Memory B cell (primary cell): ENCODE data around the gene SIX3.

Experiments
- ATAC-seq: fragments of 150-1000 bp; cut with Tn5 transposase; 2 replicates; pipeline ENCODE4 v1.10.0; 2021; ENCODE audit warnings: low read depth, mild to moderate bottlenecking, moderate library complexity
- DNase-seq, 2 donors: peaks; one replicate each; pipeline ENCODE4 v3.0.0; 2022; ENCODE audit warnings: low spot score in 2 of 2
- H3K27ac Mint-ChIP-seq: one replicate; pipeline ENCODE4 v1.8.0; 2022; ENCODE audit warnings: mild to moderate bottlenecking, moderate library complexity, mixed read lengths
- H3K27me3 Mint-ChIP-seq: one replicate; pipeline ENCODE4 v1.8.0; 2022; ENCODE audit warnings: mixed read lengths
- H3K36me3 Mint-ChIP-seq: one replicate; pipeline ENCODE4 v1.8.0; 2022; ENCODE audit warnings: mild to moderate bottlenecking, mixed read lengths
- H3K4me1 Mint-ChIP-seq: one replicate; pipeline ENCODE4 v1.8.0; 2022; ENCODE audit warnings: mixed read lengths
- H3K4me3 Mint-ChIP-seq: one replicate; pipeline ENCODE4 v1.8.0; 2022; ENCODE audit warnings: mild to moderate bottlenecking, moderate library complexity, mixed read lengths
- H3K9me3 Mint-ChIP-seq: one replicate; pipeline ENCODE4 v1.8.0; 2022; ENCODE audit warnings: mixed read lengths

The SIX3 gene

DNA sequence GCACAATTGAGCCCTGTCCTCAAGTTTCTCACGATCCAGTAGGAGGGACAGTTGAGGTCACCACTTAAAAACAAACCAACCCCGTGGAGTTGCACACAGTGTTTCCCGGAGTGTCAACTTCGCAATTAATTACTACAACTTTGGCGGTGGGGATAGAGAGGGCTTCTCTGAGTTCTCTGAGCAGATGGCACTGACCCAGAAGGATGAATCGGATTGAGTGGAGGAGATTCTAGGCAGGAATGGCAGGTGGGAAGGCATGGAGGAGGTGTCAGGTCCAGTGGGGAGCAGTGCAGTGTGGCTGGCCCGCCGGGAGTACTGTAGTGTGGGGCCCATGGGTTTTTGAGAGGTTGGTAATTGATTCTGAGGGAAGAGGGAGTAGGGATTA is 12.0 kb downstream of the SIX3 start:
- H3K27ac Mint-ChIP-seq: no peak overlapping the region
- H3K9me3 Mint-ChIP-seq: no peaks in the 10 kb centered on the region
- peaks cover 23% of the 10 kb centered on the region for H3K4me1 Mint-ChIP-seq
- DNase-seq: no peak
- H3K36me3 Mint-ChIP-seq: no peaks in the 10 kb centered on the region
- no peak for ATAC-seq
- H3K27me3 Mint-ChIP-seq: peaks cover 40% of the 10 kb centered on the region
- no peak overlapping the region for H3K4me3 Mint-ChIP-seq

DNA sequence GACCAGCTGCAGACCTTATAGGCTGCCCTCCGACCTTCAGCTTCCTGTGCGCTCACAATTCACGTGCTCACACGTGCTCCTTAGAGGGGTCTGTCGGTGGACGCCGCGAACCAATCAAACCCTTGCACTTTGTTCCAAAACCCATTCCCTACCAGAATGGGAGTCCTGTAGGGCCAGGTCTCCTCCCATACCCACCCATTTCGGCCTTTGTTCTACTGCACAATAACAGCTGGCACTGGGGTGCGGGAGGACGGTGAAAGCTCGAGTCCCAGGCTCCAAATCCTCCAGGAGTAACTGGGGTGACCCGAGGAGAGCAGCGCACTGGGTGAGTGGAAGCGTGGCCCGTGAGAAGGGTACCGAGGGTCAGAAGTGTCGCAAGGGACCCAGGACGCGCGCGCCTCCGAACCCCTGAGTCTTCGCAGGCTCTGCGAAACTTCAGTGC is 13.0 kb downstream of the SIX3 start:
- DNase-seq (no peak), ATAC-seq (no peak)
- Mint-ChIP-seq H3K4me3 (no peak overlapping the region), H3K27ac (no peak overlapping the region), H3K27me3 (peaks cover 35% of the 10 kb centered on the region), H3K36me3 (no peaks in the 10 kb centered on the region), H3K9me3 (no peaks in the 10 kb centered on the region), H3K4me1 (peaks cover 20% of the 10 kb centered on the region)

DNA sequence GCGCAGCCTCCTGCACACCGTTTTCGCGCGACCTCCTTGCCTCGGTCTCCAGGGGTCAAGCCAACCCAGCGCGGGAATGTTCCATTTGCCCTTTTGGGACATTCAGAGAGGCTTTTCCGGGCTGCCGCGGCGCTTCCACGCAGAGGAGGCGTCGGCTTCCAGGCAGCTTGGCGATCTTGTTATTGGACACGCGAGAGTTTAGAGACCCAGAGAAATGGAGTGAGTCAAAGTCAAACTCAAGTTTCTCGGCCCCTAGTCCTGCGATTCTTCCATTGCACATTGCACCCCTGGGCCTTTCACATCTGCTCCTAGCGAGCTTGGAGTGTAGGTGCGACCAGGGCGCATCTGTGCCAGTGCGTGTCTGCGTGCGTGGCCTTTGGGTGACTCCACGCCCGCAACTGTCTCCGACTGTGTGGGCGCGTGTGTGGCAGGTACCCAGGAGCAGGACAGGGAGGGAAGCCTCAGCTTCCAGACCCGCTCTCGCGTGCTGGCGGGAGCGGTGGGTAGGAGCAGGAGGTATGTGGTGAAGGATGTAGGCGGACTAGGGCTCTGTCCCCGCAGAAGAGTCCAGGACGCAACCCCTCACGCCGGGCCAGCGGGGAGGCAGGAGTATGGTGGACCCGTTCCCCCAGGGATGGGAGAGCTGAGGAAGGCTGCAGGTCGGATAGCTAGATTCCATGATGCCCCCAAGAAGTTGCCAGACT is 13.5 kb downstream of the SIX3 start:
- no peak overlapping the region for H3K27ac Mint-ChIP-seq
- no peaks in the 10 kb centered on the region for H3K36me3 Mint-ChIP-seq
- DNase-seq: no peak
- H3K4me3 Mint-ChIP-seq: peak overlapping the region; percentile 63
- no peaks in the 10 kb centered on the region for H3K9me3 Mint-ChIP-seq
- peaks cover 34% of the 10 kb centered on the region for H3K27me3 Mint-ChIP-seq
- peaks cover 19% of the 10 kb centered on the region for H3K4me1 Mint-ChIP-seq
- no peak for ATAC-seq

DNA sequence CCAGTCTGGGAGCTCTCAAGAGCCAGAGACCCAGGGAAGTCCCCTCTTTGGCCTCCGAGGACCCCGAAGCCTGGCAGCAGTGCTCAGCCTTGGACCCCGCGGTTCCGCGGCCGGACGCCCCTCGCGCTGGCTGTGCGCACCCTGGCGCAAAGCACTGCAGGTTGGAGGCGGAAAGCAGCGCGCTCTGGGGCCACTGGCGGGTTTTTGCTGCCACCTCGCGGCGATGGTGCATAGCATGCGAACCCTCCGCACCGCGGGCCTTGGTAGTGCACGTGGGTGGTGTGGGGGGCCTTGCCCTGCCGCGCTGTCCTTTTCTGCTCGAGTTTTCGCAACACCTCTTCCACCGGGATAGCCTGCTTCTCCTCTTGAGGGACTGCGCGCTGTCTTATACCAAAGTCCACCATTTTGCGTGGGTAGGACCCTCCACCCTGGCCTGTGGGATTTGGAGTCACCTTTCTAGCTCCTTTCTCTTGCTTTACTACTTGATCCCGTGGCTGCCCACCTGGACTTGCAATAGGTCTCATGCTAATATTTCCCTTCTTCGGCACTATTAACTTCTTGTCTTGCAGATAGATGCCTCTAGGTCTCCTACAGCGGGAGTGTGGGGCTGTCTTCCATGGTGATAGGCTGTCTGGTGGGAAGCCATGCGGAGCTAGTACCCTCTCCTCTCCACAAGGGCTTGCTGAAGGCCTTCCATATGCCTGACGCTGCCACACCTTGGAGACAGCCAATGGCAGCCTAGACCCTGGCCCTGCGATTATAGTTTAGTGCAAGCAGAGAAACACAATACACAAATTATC is 14.3 kb downstream of the SIX3 start:
- Mint-ChIP-seq H3K27me3 (peaks cover 26% of the 10 kb centered on the region), H3K9me3 (no peaks in the 10 kb centered on the region), H3K36me3 (no peaks in the 10 kb centered on the region), H3K27ac (no peak overlapping the region), H3K4me3 (peak overlapping the region; percentile 24), H3K4me1 (peaks cover 16% of the 10 kb centered on the region)
- DNase-seq (peak; percentile 82 to 93), ATAC-seq (peak; percentile 85)

DNA sequence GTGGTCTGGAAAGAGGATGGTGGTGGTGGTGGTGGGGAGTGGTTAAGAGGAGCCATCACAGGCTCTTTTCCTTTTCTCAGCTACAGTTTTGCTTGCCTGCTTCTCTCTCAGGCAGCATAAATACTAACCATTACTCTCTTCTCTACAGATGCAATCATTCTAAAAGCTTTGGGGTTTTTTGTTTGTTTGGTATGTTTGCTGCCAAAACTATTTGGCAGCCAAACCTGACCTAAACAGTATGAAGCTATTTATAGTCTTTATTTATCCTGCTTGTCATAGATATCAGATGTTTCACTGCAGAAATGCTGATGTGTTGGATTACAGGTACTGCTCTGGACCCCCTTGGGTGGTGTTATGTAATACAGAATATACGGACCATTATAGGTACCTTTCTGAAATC is 15.3 kb downstream of the SIX3 start:
- H3K27me3 Mint-ChIP-seq: peaks cover 18% of the 10 kb centered on the region

DNA sequence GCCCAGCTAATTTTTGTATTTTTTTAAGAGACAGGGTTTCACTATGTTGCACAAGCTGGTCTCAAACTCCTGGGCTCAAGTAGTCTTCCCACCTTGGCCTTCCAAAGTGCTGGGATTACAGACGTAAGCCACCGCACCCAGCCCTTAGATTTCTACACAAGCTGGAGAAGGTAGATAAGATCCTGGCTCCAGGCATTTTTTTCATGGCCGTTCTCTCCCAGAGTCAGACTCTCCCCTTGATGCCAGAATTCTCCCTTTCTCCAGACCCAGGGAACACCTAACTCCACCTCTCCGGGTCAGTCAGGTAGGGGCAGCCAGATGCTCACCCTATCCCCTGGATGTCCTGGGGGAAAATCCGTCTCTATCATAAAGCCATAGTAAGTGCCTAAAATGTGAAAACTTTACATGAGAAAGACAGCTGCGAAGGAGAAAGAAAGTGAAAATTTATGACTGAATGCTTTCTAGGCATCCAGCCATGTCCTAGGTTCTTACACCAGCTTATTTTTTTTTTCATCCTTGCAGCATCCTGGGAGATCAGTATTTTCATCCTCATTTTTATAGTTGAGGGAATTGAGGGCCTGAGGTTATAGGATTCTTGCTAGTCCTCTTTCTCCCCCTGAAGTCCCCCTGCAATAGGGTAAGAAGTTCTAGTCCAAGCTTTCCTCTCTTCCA is 16.3 kb downstream of the SIX3 start:
- no peak for ATAC-seq

More for the DNA sequence above, 15.3 kb downstream of the SIX3 start:
- Mint-ChIP-seq H3K27ac (no peak overlapping the region), H3K4me1 (peaks cover 14% of the 10 kb centered on the region), H3K36me3 (no peaks in the 10 kb centered on the region), H3K4me3 (no peak overlapping the region), H3K9me3 (no peaks in the 10 kb centered on the region)
- DNase-seq (no peak), ATAC-seq (no peak)

DNA sequence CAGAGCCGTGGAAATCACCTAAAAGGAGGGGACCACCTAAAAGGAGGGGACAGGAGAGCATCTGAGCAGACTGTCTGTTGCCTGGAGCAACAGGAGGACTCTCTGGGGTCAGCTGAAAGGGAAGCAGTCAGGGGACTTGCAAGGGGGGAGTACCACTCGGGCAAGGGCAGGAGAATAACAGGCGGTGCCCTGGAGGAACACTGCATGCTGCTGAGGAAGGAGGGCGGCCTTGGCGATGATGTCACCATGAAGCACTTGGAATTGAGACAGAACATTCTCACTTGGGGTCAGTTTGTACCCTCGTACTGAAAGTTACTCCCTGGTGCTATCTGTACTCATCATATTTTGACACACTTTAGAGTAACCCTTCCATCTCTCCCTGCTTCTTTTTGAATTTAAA is 18.4 kb downstream of the SIX3 start:
- Mint-ChIP-seq H3K9me3 (no peaks in the 10 kb centered on the region), H3K27me3 (peaks cover 11% of the 10 kb centered on the region), H3K4me1 (peaks cover 4% of the 10 kb centered on the region), H3K4me3 (no peak overlapping the region), H3K36me3 (no peaks in the 10 kb centered on the region), H3K27ac (no peak overlapping the region)
- DNase-seq: no peak
- ATAC-seq: no peak

More for the DNA sequence above, 16.3 kb downstream of the SIX3 start:
- no peak for DNase-seq
- Mint-ChIP-seq H3K4me1 (peaks cover 12% of the 10 kb centered on the region), H3K9me3 (no peaks in the 10 kb centered on the region), H3K36me3 (no peaks in the 10 kb centered on the region), H3K27ac (no peak overlapping the region), H3K4me3 (no peak overlapping the region), H3K27me3 (peaks cover 16% of the 10 kb centered on the region)

DNA sequence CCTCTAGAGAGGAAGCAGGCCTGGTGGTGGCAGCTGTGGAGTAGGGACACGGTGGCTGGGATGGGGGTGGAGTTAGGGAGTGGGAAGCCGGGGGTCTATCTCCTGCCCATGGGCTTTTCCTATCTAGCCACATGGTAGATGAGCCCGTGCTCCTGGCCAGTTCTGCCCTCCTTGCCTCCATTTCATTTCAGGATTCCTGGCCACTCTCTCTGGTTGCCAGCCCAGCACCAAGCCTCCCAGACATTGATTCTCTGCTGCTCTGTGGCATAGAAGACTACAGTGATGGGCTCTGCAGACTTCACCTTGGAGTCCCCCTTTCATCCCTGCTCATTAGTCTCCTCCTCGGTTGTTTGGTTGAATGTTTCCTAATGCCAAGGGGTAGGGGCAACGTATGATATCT is 19.4 kb downstream of the SIX3 start:
- Mint-ChIP-seq H3K4me3 (no peak overlapping the region), H3K27ac (no peak overlapping the region), H3K27me3 (peaks cover 7% of the 10 kb centered on the region), H3K9me3 (no peaks in the 10 kb centered on the region), H3K36me3 (no peaks in the 10 kb centered on the region), H3K4me1 (no peaks in the 10 kb centered on the region)
- DNase-seq: no peak
- no peak for ATAC-seq

DNA sequence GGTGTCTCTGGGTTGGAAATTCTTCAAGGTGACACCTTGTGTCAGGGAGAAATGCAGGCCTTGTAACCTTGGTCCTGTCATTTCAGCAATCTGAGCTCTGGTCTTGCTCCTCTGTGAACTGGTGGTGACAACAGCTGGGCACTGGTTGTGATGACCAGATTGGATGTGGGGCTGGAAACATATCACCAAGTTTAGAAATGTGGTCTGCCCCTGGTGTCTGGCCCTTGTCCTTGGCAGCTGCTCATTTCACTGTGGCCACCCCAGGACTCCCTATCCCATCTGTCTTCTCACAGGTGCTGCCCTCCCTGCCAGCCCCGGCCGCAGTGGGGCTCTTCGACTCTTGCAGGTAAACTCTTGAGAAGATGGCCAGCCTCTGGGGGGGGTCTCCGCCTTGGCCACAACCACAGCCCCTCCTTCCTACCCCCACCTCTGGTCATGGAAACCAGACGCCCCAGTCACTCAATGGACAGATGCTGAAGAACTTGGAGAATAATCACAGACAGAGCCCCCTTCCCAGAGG is 20.7 kb downstream of the SIX3 start:
- ATAC-seq (no peak), DNase-seq (no peak)
- Mint-ChIP-seq H3K27me3 (peaks cover 9% of the 10 kb centered on the region), H3K4me3 (no peak overlapping the region), H3K4me1 (no peaks in the 10 kb centered on the region), H3K27ac (no peak overlapping the region), H3K36me3 (no peaks in the 10 kb centered on the region), H3K9me3 (no peaks in the 10 kb centered on the region)

DNA sequence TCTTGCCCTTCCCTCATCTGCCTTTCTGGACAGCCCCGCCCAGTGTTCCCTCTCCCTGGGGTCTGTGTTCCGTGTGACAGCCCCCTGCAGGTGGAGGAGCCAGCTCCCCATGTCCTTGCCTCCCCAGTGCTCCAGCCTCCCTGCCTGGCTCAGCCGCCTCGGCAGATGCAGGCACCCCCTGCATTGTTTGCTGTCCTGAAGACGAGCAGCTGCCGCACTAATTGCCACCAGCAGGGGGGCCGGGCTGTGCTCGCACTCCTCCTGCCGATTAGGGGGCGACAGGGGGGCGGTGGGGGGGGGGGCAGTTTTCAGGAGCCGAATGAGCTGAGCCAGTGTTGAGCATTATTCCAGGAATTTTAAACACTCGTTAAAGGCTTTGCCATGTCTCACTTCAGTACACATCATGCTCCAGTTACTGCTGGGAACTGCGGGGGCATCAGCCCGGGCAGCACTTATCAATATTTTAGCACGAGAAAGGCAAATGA is 23.3 kb downstream of the SIX3 start:
- DNase-seq (no peak), ATAC-seq (no peak)
- Mint-ChIP-seq H3K4me3 (no peak overlapping the region), H3K27me3 (peaks cover 15% of the 10 kb centered on the region), H3K4me1 (no peaks in the 10 kb centered on the region), H3K36me3 (no peaks in the 10 kb centered on the region), H3K27ac (no peak overlapping the region), H3K9me3 (no peaks in the 10 kb centered on the region)

DNA sequence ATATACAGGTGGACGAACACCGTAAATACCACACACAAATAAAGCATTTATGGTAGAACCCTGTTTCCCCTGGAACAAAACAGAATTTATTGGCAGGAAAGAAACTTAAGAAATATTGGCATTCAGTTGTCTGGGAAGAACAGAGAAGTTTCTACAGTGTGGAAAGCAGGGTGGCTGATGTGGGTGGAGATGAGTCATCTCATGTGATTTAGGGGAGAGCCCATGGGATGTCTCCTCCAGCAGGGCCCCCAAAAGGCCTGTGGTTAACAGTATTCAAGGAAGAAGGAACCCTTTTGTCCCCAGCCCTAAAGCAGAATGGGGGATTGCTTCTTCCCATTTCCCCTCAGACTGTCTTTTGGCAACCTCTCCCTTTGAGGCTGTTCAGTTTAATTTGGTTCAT is 24.2 kb downstream of the SIX3 start:
- H3K27ac Mint-ChIP-seq: no peak overlapping the region
- ATAC-seq (no peak), DNase-seq (no peak)
- no peak overlapping the region for H3K4me3 Mint-ChIP-seq
- H3K4me1 Mint-ChIP-seq: no peaks in the 10 kb centered on the region
- peaks cover 16% of the 10 kb centered on the region for H3K27me3 Mint-ChIP-seq
- H3K9me3 Mint-ChIP-seq: no peaks in the 10 kb centered on the region
- no peaks in the 10 kb centered on the region for H3K36me3 Mint-ChIP-seq

DNA sequence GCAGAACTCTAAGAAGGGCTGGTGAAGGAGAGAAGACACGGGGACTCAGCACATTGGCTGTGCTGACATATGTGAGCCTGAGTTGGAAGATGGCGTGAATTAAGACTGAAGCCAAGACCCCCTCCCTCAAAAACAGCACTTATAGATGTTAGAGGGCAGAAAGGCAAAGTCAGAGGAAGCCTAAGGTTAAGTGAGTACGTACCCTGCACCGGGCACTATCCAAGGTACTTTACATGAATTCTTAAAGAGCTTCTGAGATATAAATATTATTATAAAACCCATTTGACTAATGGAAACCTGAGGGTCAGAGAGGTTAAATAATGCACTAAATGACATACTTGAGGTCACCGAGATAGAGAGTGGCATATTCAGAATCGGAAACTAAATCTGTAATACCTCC is 25.6 kb downstream of the SIX3 start:
- Mint-ChIP-seq H3K4me3 (no peak overlapping the region), H3K27me3 (peaks cover 16% of the 10 kb centered on the region), H3K9me3 (no peaks in the 10 kb centered on the region), H3K27ac (no peak overlapping the region), H3K4me1 (no peaks in the 10 kb centered on the region), H3K36me3 (no peaks in the 10 kb centered on the region)
- DNase-seq (no peak), ATAC-seq (no peak)

DNA sequence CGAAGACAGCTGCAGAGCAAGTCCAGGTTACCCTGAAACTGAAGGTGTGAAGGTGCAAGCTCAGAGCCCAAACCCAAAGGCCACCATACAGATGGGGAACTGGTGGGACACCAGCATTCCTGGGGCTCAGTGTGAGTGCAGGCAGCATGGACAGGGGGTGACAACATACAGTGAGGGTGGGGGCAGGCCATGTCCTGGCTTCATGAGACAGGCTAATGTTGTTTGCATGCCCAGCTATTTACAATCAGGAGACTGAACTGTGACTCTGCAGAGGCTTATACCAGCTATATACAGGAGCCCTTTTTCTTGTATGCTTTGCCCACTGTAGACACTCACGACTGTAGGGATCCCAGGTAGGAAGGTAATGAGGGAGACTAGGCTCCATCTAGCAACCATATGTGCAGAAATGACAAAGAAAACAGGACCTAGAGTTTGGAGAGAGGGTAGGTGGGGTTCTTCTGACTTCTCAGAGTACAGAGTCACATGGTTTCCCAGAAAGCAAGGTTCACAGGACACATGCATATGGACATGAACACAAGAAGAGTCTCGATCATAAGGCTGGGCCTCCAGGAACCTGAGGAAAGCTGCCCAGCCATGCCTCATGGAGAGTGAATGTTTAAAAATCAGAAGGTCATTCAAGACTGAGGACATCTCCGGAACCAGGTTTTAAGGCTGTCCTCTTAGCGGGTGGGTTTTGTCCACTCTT is 26.4 kb downstream of the SIX3 start:
- no peak overlapping the region for H3K27ac Mint-ChIP-seq

More for the DNA sequence above, 26.4 kb downstream of the SIX3 start:
- ATAC-seq: no peak
- no peaks in the 10 kb centered on the region for H3K36me3 Mint-ChIP-seq
- no peak for DNase-seq
- no peak overlapping the region for H3K4me3 Mint-ChIP-seq
- H3K9me3 Mint-ChIP-seq: no peaks in the 10 kb centered on the region
- peaks cover 16% of the 10 kb centered on the region for H3K27me3 Mint-ChIP-seq
- H3K4me1 Mint-ChIP-seq: peaks cover under 1% of the 10 kb centered on the region
